Ishikawa (cell line): ENCODE data around the gene USH1C.

Experiments
- CEBPB ChIP-seq: IDR thresholded peaks from 2 replicates; pipeline ENCODE4 v1.6.1; 2012
- CREB1 ChIP-seq: IDR thresholded peaks from 2 replicates; pipeline ENCODE4 v1.6.1; 2012; ENCODE audit warnings: low read depth
- EGR1 ChIP-seq: IDR thresholded peaks from 2 replicates; pipeline ENCODE4 v1.6.1; 2012
- EP300 ChIP-seq: IDR thresholded peaks from 2 replicates; pipeline ENCODE4 v1.6.1; 2012; ENCODE audit warnings: borderline replicate concordance
- FOXM1 ChIP-seq: IDR thresholded peaks from 2 replicates; pipeline ENCODE4 v1.6.1; 2012; ENCODE audit warnings: low read depth, borderline replicate concordance
- NFIC ChIP-seq: IDR thresholded peaks from 2 replicates; pipeline ENCODE4 v1.6.1; 2012
- RAD21 ChIP-seq: IDR thresholded peaks from 2 replicates; pipeline ENCODE4 v1.6.1; 2012; ENCODE audit warnings: low read depth
- TAF1 ChIP-seq: IDR thresholded peaks from 2 replicates; pipeline ENCODE4 v1.6.1; 2012; ENCODE audit warnings: low read depth, mild to moderate bottlenecking
- TCF12 ChIP-seq: IDR thresholded peaks from 2 replicates; pipeline ENCODE4 v1.6.1; 2012; ENCODE audit warnings: low read depth
- TEAD4 ChIP-seq: IDR thresholded peaks from 2 replicates; pipeline ENCODE4 v1.6.1; 2012
- YY1 ChIP-seq: IDR thresholded peaks from 2 replicates; pipeline ENCODE4 v1.6.1; 2012; ENCODE audit warnings: low read depth
- ZBTB7A ChIP-seq: IDR thresholded peaks from 2 replicates; pipeline ENCODE4 v1.6.1; 2012; ENCODE audit warnings: low read depth
- TF ChIP-seq, protein P1 (sequence below): IDR thresholded peaks from 2 replicates; pipeline ENCODE4 v1.6.1; 2012; ENCODE audit warnings: low read depth, mild to moderate bottlenecking
- TF ChIP-seq, protein P2 (sequence below): IDR thresholded peaks from 2 replicates; pipeline ENCODE4 v1.6.1; 2012
- TF ChIP-seq, protein P3 (sequence below): IDR thresholded peaks from 2 replicates; pipeline ENCODE4 v1.6.1; 2012

The USH1C gene

DNA sequence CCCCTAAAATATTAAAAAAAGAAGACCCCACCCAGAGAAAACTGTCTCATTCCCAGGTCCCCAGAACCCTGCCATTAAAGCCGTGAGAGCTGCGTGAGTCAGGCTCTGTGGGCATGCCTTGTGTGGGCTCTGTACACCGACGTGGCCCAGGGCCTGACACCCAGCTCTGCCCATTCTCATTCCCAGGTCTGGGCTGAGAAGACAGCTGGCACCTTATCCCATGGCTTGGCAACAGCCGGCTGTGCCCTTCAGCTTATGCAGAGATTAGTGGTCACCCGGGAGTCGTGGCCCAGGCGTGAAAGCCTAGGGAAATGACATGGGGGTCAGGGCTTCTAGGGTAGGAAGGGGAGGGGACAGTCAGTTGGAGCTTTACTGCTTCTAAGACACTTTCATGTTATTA, 34.7 kb upstream of the USH1C start:
- TF ChIP-seq EP300 (no peak), TCF12 (no peak), RAD21 (no peak), TEAD4 (no peak), ZBTB7A (no peak), FOXM1 (no peak), YY1 (no peak), CEBPB (no peak), CREB1 (no peak), TAF1 (no peak), EGR1 (no peak), NFIC (no peak)
- TF ChIP-seq, protein P1, sequence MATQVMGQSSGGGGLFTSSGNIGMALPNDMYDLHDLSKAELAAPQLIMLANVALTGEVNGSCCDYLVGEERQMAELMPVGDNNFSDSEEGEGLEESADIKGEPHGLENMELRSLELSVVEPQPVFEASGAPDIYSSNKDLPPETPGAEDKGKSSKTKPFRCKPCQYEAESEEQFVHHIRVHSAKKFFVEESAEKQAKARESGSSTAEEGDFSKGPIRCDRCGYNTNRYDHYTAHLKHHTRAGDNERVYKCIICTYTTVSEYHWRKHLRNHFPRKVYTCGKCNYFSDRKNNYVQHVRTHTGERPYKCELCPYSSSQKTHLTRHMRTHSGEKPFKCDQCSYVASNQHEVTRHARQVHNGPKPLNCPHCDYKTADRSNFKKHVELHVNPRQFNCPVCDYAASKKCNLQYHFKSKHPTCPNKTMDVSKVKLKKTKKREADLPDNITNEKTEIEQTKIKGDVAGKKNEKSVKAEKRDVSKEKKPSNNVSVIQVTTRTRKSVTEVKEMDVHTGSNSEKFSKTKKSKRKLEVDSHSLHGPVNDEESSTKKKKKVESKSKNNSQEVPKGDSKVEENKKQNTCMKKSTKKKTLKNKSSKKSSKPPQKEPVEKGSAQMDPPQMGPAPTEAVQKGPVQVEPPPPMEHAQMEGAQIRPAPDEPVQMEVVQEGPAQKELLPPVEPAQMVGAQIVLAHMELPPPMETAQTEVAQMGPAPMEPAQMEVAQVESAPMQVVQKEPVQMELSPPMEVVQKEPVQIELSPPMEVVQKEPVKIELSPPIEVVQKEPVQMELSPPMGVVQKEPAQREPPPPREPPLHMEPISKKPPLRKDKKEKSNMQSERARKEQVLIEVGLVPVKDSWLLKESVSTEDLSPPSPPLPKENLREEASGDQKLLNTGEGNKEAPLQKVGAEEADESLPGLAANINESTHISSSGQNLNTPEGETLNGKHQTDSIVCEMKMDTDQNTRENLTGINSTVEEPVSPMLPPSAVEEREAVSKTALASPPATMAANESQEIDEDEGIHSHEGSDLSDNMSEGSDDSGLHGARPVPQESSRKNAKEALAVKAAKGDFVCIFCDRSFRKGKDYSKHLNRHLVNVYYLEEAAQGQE: no peak
- TF ChIP-seq, protein P2, sequence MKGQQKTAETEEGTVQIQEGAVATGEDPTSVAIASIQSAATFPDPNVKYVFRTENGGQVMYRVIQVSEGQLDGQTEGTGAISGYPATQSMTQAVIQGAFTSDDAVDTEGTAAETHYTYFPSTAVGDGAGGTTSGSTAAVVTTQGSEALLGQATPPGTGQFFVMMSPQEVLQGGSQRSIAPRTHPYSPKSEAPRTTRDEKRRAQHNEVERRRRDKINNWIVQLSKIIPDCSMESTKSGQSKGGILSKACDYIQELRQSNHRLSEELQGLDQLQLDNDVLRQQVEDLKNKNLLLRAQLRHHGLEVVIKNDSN: no peak
- TF ChIP-seq, protein P3, sequence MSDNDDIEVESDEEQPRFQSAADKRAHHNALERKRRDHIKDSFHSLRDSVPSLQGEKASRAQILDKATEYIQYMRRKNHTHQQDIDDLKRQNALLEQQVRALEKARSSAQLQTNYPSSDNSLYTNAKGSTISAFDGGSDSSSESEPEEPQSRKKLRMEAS: no peak

DNA sequence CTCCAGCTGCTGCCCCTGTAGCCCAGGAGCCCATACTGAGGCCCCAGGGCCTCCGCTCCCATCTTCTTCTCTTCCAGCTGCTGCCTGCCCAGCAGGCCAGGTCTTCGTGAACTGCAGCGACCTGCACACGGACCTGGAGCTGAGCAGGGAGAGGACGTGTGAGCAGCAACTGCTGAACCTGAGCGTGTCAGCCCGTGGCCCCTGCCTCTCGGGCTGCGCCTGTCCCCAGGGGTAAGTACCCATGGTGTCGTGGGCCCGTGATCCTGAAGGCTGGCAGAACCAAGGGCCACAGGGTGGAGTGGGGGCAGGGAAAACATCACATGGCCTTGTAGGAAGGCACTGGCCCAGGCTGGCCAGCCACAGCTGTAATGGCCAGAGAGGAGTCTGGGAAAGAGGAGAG, 34.1 kb upstream of the USH1C start:
- TF ChIP-seq, protein P1: no peak
- no peak for TF ChIP-seq FOXM1
- no peak for TF ChIP-seq TCF12
- no peak for TF ChIP-seq EGR1
- no peak for TF ChIP-seq YY1
- no peak for TF ChIP-seq RAD21
- TF ChIP-seq NFIC: no peak
- no peak for TF ChIP-seq CEBPB
- no peak for TF ChIP-seq ZBTB7A
- TF ChIP-seq, protein P2: no peak
- TF ChIP-seq TAF1: no peak
- TF ChIP-seq, protein P3: no peak
- TF ChIP-seq CREB1: no peak

DNA sequence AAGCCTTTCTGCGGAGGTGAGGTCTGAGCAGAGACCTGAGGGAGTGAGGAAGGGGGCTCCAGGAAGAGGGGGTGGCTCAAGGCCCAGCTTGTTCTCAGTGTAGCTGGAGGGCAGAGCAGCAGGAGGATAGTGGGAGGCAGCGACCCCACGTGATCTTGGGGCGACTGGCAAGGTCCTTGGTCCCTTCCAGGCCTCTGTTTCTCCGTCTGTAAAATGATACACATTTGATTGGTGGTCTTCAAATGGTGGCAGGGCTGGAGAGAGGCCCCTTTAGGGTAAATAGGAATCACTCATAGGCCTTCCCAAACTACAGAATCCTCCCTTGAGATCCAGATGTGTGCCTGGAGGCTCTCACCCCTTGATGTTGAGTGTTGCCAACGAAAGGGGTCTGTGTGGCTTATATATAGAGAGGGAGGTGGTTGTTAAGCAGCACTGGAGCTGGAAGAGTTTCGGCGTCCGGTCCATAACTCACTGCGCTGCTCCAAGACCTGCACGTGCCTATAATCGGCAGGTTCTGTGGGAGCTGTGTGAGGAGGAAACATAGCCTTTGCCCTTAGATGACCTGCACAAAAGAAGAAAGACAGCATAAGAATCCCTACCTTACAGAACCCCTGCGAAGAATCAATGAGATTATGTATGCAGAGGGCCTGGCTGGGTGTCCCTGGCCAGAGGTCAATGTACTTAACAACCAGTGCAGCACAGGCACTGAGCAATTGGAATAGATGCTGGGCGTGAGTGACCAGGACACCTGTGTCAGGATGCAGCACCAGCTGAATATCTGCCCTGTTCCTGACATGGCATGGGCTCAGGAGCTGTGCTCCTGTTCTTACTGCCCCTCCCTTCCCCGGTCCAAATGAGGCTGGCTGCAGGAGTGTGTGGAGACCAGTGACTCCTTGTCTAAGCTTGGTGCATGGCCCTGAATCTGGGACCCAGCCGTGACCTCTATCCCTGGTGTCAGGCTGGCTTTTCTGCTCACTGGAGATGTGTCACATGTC, 31.5 kb upstream of the USH1C start:
- TF ChIP-seq, protein P2: no peak
- TF ChIP-seq NFIC: no peak
- TF ChIP-seq TCF12: no peak
- no peak for TF ChIP-seq TEAD4
- TF ChIP-seq, protein P1: no peak
- no peak for TF ChIP-seq EGR1
- TF ChIP-seq CREB1: no peak
- no peak for TF ChIP-seq EP300
